Mucosa of rectum (tissue), 2 donors: ENCODE measurements around the gene VWA3A.
"Not testable (repeated sequence)": the region's sequence is repeated elsewhere in the genome, so short reads cannot be mapped to it uniquely, and the experiment has no call there.

Experiments used
- H3K27ac ChIP-seq, 2 donors: one replicate each; pipeline ENCODE4 v1.7.0; 2013; ENCODE audit warnings: inconsistent platforms in 2 of 2, low read depth in 2 of 2, low read length in 2 of 2
- H3K27me3 ChIP-seq, 2 donors: one replicate each; pipeline ENCODE4 v1.7.0; 2013; ENCODE audit warnings: low read length in 2 of 2; ENCODE audit not compliant: control insufficient read depth in 2 of 2, insufficient read depth in 2 of 2
- H3K36me3 ChIP-seq, 2 donors: one replicate each; pipeline ENCODE4 v1.7.0; 2013; ENCODE audit warnings: low read length in 2 of 2; ENCODE audit not compliant: control insufficient read depth in 2 of 2, insufficient read depth in 2 of 2
- H3K4me1 ChIP-seq, 2 donors: one replicate each; pipeline ENCODE4 v1.7.0; 2013; ENCODE audit warnings: low read length in 2 of 2, mild to moderate bottlenecking in 1 of 2; ENCODE audit not compliant: control insufficient read depth in 2 of 2, insufficient read depth in 2 of 2
- H3K4me3 ChIP-seq, 2 donors: one replicate each; pipeline ENCODE4 v1.7.0; 2013; ENCODE audit warnings: low read length in 2 of 2
- H3K9ac ChIP-seq, 2 donors: one replicate each; pipeline ENCODE4 v1.7.0; 2013; ENCODE audit warnings: low read length in 2 of 2, low read depth in 1 of 2, mild to moderate bottlenecking in 1 of 2
- H3K9me3 ChIP-seq, 2 donors: one replicate each; pipeline ENCODE4 v1.7.0; 2013; ENCODE audit warnings: low read length in 2 of 2; ENCODE audit not compliant: control insufficient read depth in 2 of 2
- donor health status: healthy.
- donor health status: Normal muscosa, but diverticular disease.

Gene VWA3A

GRCh38 chr16:22089910-22090309 is 2.4 kb upstream of the VWA3A start:
- no peak overlapping the region for H3K27ac ChIP-seq
- H3K27me3 ChIP-seq = no peaks in the 10 kb centered on the region
- no peak overlapping the region for H3K4me3 ChIP-seq
- H3K4me1 ChIP-seq = no peaks in the 10 kb centered on the region
- H3K36me3 ChIP-seq = peaks cover 0 to 8% of the 10 kb centered on the region in 2 donors
- no peaks in the 10 kb centered on the region for H3K9me3 ChIP-seq
- H3K9ac ChIP-seq = no peak overlapping the region

GRCh38 chr16:22091721-22092120 is 620 bp upstream of the VWA3A start:
- Histone ChIP-seq H3K27me3 (no peaks in the 10 kb centered on the region), H3K9ac (no peak overlapping the region), H3K36me3 (no peaks in the 10 kb centered on the region), H3K4me3 (no peak overlapping the region), H3K4me1 (no peaks in the 10 kb centered on the region), H3K27ac (no peak overlapping the region), H3K9me3 (no peaks in the 10 kb centered on the region)

GRCh38 chr16:22093331-22093730 is 990 bp downstream of the VWA3A start:
- Histone ChIP-seq H3K27me3 (no peaks in the 10 kb centered on the region), H3K9ac (no peak overlapping the region)

GRCh38 chr16:22093996-22094395 is 1.7 kb downstream of the VWA3A start:
- H3K9ac ChIP-seq = no peak overlapping the region
- no peak overlapping the region for H3K4me3 ChIP-seq
- no peaks in the 10 kb centered on the region for H3K36me3 ChIP-seq
- no peaks in the 10 kb centered on the region for H3K9me3 ChIP-seq
- H3K27ac ChIP-seq = no peak overlapping the region
- no peaks in the 10 kb centered on the region for H3K27me3 ChIP-seq
- H3K4me1 ChIP-seq = no peaks in the 10 kb centered on the region

More at GRCh38 chr16:22093331-22093730, 990 bp downstream of the VWA3A start:
- Histone ChIP-seq H3K27ac (no peak overlapping the region), H3K4me3 (no peak overlapping the region), H3K4me1 (no peaks in the 10 kb centered on the region), H3K9me3 (no peaks in the 10 kb centered on the region), H3K36me3 (no peaks in the 10 kb centered on the region)

GRCh38 chr16:22098405-22099255 is 6.3 kb downstream of the VWA3A start:
- Histone ChIP-seq H3K4me3 (peak overlapping the region in 1 of 2 donors; percentile 35), H3K27ac (no peak overlapping the region), H3K4me1 (no peaks in the 10 kb centered on the region), H3K9me3 (no peaks in the 10 kb centered on the region), H3K36me3 (no peaks in the 10 kb centered on the region), H3K27me3 (no peaks in the 10 kb centered on the region), H3K9ac (no peak overlapping the region)

GRCh38 chr16:22099256-22099975 is 7.1 kb downstream of the VWA3A start:
- H3K27ac ChIP-seq = no peak overlapping the region
- H3K4me3 ChIP-seq = no peak overlapping the region
- no peaks in the 10 kb centered on the region for H3K9me3 ChIP-seq

GRCh38 chr16:22103441-22103840 is 11.1 kb downstream of the VWA3A start:
- Histone ChIP-seq H3K27ac (no peak overlapping the region), H3K9ac (no peak overlapping the region)

More at GRCh38 chr16:22099256-22099975, 7.1 kb downstream of the VWA3A start:
- no peak overlapping the region for H3K9ac ChIP-seq
- no peaks in the 10 kb centered on the region for H3K36me3 ChIP-seq
- H3K4me1 ChIP-seq = no peaks in the 10 kb centered on the region
- H3K27me3 ChIP-seq = no peaks in the 10 kb centered on the region

GRCh38 chr16:22109258-22109898 is 17.0 kb downstream of the VWA3A start:
- Histone ChIP-seq H3K27ac (no peak overlapping the region), H3K4me3 (no peak overlapping the region), H3K27me3 (peaks cover 2 to 3% of the 10 kb centered on the region in 2 donors), H3K9me3 (no peaks in the 10 kb centered on the region), H3K36me3 (no peaks in the 10 kb centered on the region), H3K9ac (no peak overlapping the region), H3K4me1 (no peaks in the 10 kb centered on the region)

More at GRCh38 chr16:22103441-22103840, 11.1 kb downstream of the VWA3A start:
- no peak overlapping the region for H3K4me3 ChIP-seq
- no peaks in the 10 kb centered on the region for H3K36me3 ChIP-seq
- no peaks in the 10 kb centered on the region for H3K4me1 ChIP-seq
- H3K27me3 ChIP-seq = no peaks in the 10 kb centered on the region
- H3K9me3 ChIP-seq = no peaks in the 10 kb centered on the region

GRCh38 chr16:22111629-22112028 is 19.3 kb downstream of the VWA3A start:
- not testable (repeated sequence) for H3K4me3 ChIP-seq, H3K36me3 ChIP-seq, H3K27me3 ChIP-seq, H3K27ac ChIP-seq, H3K9me3 ChIP-seq, H3K9ac ChIP-seq, H3K4me1 ChIP-seq
